Colonic mucosa (tissue), 4 donors: ENCODE results near the gene SARS1. TPM values are rescaled to one million over a fixed set of nuclear protein-coding genes. Genes with fewer than 3 reads are reported as not detected.

Experiments
- DNase-seq: peaks from one replicate; pipeline ENCODE4 v3.0.0-alpha.2; 2020
- H3K27ac ChIP-seq: fragments of 200-600 bp; one replicate; pipeline ENCODE4 v1.8.0; 2021
- H3K27me3 ChIP-seq: fragments of 200-600 bp; one replicate; pipeline ENCODE4 v1.8.0; 2021
- H3K36me3 ChIP-seq: fragments of 200-600 bp; one replicate; pipeline ENCODE4 v1.8.0; 2021
- H3K4me1 ChIP-seq: fragments of 200-600 bp; one replicate; pipeline ENCODE4 v1.8.0; 2021; ENCODE audit warnings: mild to moderate bottlenecking
- H3K4me3 ChIP-seq: fragments of 200-600 bp; one replicate; pipeline ENCODE4 v1.8.0; 2021
- H3K9ac ChIP-seq, 2 donors: one replicate each; pipeline ENCODE4 v1.7.0; 2013; ENCODE audit warnings: control low read depth in 2 of 2, low read depth in 2 of 2, low read length in 2 of 2
- H3K9me3 ChIP-seq: fragments of 200-600 bp; one replicate; pipeline ENCODE4 v1.8.0; 2021
- CTCF ChIP-seq: fragments of 200-600 bp; IDR thresholded peaks from one replicate; pipeline ENCODE4 v1.8.0; 2022; ENCODE audit warnings: antibody characterized with exemption, mild to moderate bottlenecking
- intact Hi-C: fragments of 100-400 bp; cut with DNase I; formaldehyde crosslinking; loops from one replicate; pipeline ENCODE4 v1.14.1; 2022
- total RNA-seq, 2 donors: library from RNA; stranded (reverse); fragmentation: NEBNext Ultra II Directional in 1 of 2; extraction: Animal tissue kit (Norgen Biotek cat#: 25700) in 1 of 2; gene quantifications; one replicate each; pipeline ENCODE4 v1.2.1, GENCODE V29; 2021
- donor health status: healthy.
- donor health status: DM: no; HTN: no; CAD: no.
- donor health status: DM: no; HTN: no; CAD: no.

Gene SARS1
- total RNA-seq, 2 donors from 2014 or later = 139 to 193 TPM

GRCh38 chr1:109181085-109181806, 32.5 kb upstream of the SARS1 start:
- Histone ChIP-seq H3K9ac (peak overlapping the region in 1 of 2 donors; percentile 63), H3K4me1 (peaks cover 5% of the 10 kb centered on the region), H3K27me3 (no peaks in the 10 kb centered on the region), H3K27ac (peak overlapping the region; percentile 75), H3K4me3 (no peak overlapping the region), H3K36me3 (no peaks in the 10 kb centered on the region), H3K9me3 (no peaks in the 10 kb centered on the region)
- intact Hi-C loops = no loop called here
- TF ChIP-seq CTCF = no peak
- peak; percentile 53 for DNase-seq

GRCh38 chr1:109181807-109182163, 31.9 kb upstream of the SARS1 start:
- intact Hi-C loops = no loop called here
- Histone ChIP-seq H3K9me3 (no peaks in the 10 kb centered on the region), H3K36me3 (no peaks in the 10 kb centered on the region), H3K27ac (peak overlapping the region; percentile 75), H3K27me3 (no peaks in the 10 kb centered on the region), H3K4me3 (no peak overlapping the region), H3K9ac (peak overlapping the region in 1 of 2 donors; percentile 63), H3K4me1 (peaks cover 5% of the 10 kb centered on the region)
- peak; percentile 36 for DNase-seq
- no peak for TF ChIP-seq CTCF

DNA sequence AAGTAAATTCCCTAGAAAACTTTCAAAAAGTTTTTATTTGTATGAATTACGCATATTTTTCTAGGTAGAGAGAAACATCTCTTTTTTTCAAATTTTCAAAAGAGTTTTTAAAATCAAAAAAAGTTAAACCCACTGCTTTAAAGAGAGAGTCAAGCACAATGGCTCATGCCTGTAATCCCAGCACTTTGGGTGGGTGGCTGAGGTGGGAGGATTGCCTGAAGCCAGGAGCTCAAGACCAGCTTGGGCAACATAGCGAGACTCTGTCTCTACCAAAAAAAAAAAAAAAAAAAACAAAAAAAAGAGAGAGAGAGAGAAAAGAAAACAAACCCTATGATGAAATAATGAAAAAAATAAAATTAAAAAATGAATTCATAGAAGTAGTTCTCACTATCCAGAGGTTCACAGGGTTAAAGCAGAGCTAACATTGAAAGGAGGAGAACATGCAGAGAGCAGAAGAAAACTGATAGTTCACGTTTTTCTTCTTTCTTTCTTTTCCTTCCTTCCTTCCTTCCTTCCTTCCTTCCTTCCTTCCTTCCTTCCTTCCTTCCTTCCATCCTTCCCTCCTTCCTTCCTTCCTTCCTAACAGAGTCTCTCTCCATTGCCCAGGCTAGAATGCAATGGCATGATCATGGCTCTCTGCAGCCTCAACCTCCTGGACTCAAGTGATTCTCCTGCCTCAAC, 30.5 kb upstream of the SARS1 start:
- no peaks in the 10 kb centered on the region for H3K27me3 ChIP-seq
- no peak overlapping the region for H3K9ac ChIP-seq
- no peaks in the 10 kb centered on the region for H3K36me3 ChIP-seq
- no peak overlapping the region for H3K27ac ChIP-seq
- no peaks in the 10 kb centered on the region for H3K9me3 ChIP-seq
- H3K4me3 ChIP-seq = no peak overlapping the region
- peaks cover 5% of the 10 kb centered on the region for H3K4me1 ChIP-seq
- no peak for TF ChIP-seq CTCF
- DNase-seq = no peak
- intact Hi-C loops = no loop called here

DNA sequence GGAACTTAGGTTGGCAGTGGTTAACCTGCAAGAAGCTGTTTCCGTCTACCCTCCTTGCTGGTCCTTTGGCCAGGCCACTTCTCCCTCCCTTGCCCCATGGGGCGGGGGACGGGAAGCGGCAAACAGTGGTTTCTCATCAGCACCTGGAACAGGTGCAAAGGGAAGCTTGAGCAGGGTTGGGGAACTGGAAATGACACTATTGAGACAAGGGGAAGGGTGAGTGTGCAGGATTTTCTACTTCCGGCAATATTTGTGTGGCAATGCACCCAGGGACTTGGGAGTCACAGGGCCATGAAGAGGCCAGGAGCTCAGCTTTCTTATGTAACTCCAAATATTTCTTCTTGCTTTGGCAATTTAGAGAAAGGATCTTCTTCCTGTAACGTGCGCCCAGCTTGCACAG, 29.0 kb upstream of the SARS1 start:
- H3K27me3 ChIP-seq = no peaks in the 10 kb centered on the region
- intact Hi-C loops = no loop called here
- peaks cover 5% of the 10 kb centered on the region for H3K4me1 ChIP-seq
- no peak overlapping the region for H3K9ac ChIP-seq
- no peaks in the 10 kb centered on the region for H3K36me3 ChIP-seq
- no peak for DNase-seq
- no peak overlapping the region for H3K27ac ChIP-seq
- H3K9me3 ChIP-seq = no peaks in the 10 kb centered on the region
- no peak for TF ChIP-seq CTCF
- no peak overlapping the region for H3K4me3 ChIP-seq

- intact Hi-C loops = no loop called here
- Histone ChIP-seq H3K36me3 (no peaks in the 10 kb centered on the region), H3K27me3 (no peaks in the 10 kb centered on the region), H3K4me1 (no peaks in the 10 kb centered on the region), H3K9me3 (no peaks in the 10 kb centered on the region), H3K27ac (no peak overlapping the region), H3K9ac (no peak overlapping the region), H3K4me3 (no peak overlapping the region)
- no peak for DNase-seq
- no peak for TF ChIP-seq CTCF
Measured at GRCh38 chr1:109185357-109185756, 28.4 kb upstream of the SARS1 start.
